ENCODE measurements around the gene PHKB. TPM values are rescaled to one million over a fixed set of nuclear protein-coding genes. Genes with fewer than 3 reads are reported as not detected.

The PHKB gene
- polyA plus RNA-seq, 1 donor from 2014 or later, result 99.5 TPM

GRCh38 chr16:47700857-47701587, 239.9 kb downstream of the PHKB start:
- Histone ChIP-seq H3K9ac (ENCODE audit: low read length) (no peak overlapping the region), H3K4me3 (ENCODE audit: low read length) (no peak overlapping the region), H3K27ac (ENCODE audit: low read length) (no peak overlapping the region), H3K36me3 (ENCODE audit: insufficient read depth, low read length) (no peaks in the 10 kb centered on the region), H3K79me2 (replicated peaks; ENCODE audit: insufficient read depth, low read length) (no peaks in the 10 kb centered on the region), H3K4me2 (ENCODE audit: low read length) (no peak overlapping the region), H2AFZ (ENCODE audit: low read depth, low read length) (no peak overlapping the region), H4K20me1 (ENCODE audit: insufficient read depth) (no peaks in the 10 kb centered on the region), H3K27me3 (ENCODE audit: insufficient read depth, low read depth, low read length) (no peaks in the 10 kb centered on the region), H3K9me2 (ENCODE audit: insufficient read depth, low read length) (no peaks in the 10 kb centered on the region), H3F3A (ENCODE audit: insufficient read depth, low read length, poor library complexity, severe bottlenecking) (no peaks in the 10 kb centered on the region), H3K9me3 (ENCODE audit: low read length) (no peaks in the 10 kb centered on the region)
- TF ChIP-seq, protein P1, sequence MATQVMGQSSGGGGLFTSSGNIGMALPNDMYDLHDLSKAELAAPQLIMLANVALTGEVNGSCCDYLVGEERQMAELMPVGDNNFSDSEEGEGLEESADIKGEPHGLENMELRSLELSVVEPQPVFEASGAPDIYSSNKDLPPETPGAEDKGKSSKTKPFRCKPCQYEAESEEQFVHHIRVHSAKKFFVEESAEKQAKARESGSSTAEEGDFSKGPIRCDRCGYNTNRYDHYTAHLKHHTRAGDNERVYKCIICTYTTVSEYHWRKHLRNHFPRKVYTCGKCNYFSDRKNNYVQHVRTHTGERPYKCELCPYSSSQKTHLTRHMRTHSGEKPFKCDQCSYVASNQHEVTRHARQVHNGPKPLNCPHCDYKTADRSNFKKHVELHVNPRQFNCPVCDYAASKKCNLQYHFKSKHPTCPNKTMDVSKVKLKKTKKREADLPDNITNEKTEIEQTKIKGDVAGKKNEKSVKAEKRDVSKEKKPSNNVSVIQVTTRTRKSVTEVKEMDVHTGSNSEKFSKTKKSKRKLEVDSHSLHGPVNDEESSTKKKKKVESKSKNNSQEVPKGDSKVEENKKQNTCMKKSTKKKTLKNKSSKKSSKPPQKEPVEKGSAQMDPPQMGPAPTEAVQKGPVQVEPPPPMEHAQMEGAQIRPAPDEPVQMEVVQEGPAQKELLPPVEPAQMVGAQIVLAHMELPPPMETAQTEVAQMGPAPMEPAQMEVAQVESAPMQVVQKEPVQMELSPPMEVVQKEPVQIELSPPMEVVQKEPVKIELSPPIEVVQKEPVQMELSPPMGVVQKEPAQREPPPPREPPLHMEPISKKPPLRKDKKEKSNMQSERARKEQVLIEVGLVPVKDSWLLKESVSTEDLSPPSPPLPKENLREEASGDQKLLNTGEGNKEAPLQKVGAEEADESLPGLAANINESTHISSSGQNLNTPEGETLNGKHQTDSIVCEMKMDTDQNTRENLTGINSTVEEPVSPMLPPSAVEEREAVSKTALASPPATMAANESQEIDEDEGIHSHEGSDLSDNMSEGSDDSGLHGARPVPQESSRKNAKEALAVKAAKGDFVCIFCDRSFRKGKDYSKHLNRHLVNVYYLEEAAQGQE (IDR thresholded peaks at IDR 0.05; ENCODE audit: borderline replicate concordance), result no peak
- TF ChIP-seq POLR2AphosphoS5 (IDR thresholded peaks at IDR 0.05) (no peak), CTCF (IDR thresholded peaks at IDR 0.05; ENCODE audit: poor library complexity, severe bottlenecking) (no peak), TAF1 (IDR thresholded peaks at IDR 0.05; ENCODE audit: low read depth) (no peak), RAD21 (conservative IDR thresholded peaks at IDR 0.05) (no peak), MXI1 (conservative IDR thresholded peaks at IDR 0.05; ENCODE audit: poor library complexity, severe bottlenecking) (no peak), EP300 (conservative IDR thresholded peaks at IDR 0.05; ENCODE audit: poor library complexity, severe bottlenecking) (no peak)

DNA sequence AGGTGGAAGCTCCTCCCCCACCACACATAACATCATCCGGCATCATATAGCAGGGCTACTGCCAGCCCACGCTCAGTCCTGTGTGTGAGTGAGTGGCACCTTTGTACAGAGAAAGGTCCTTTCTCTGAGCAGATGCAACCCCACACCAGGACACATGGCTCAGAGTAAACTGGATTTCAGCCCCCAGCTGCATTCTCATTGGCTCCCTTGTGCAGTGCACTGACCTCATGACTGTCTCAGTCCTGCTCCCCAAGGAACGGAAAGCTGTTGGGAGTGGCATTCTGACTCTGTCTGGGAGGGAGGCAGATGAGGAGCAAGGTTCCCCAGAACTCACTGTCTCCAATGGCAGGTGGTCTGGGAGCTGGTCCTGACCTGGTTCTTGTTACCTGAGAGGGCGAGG, 244.1 kb downstream of the PHKB start:
- Histone ChIP-seq H3K9me3 (ENCODE audit: low read length) (no peaks in the 10 kb centered on the region), H3K9ac (ENCODE audit: low read length) (no peak overlapping the region), H3K9me2 (ENCODE audit: insufficient read depth, low read length) (no peaks in the 10 kb centered on the region), H3K36me3 (ENCODE audit: insufficient read depth, low read length) (no peaks in the 10 kb centered on the region), H3K4me2 (ENCODE audit: low read length) (no peak overlapping the region), H4K20me1 (ENCODE audit: insufficient read depth) (no peaks in the 10 kb centered on the region), H3K79me2 (replicated peaks; ENCODE audit: insufficient read depth, low read length) (no peaks in the 10 kb centered on the region), H3K27ac (ENCODE audit: low read length) (no peak overlapping the region), H2AFZ (ENCODE audit: low read depth, low read length) (no peak overlapping the region), H3K27me3 (ENCODE audit: insufficient read depth, low read depth, low read length) (no peaks in the 10 kb centered on the region), H3K4me3 (ENCODE audit: low read length) (no peak overlapping the region), H3F3A (ENCODE audit: insufficient read depth, low read length, poor library complexity, severe bottlenecking) (no peaks in the 10 kb centered on the region)
- no peak for TF ChIP-seq POLR2AphosphoS5 (IDR thresholded peaks at IDR 0.05)
- no peak for TF ChIP-seq MXI1 (conservative IDR thresholded peaks at IDR 0.05; ENCODE audit: poor library complexity, severe bottlenecking)
- no peak for TF ChIP-seq CTCF (IDR thresholded peaks at IDR 0.05; ENCODE audit: poor library complexity, severe bottlenecking)
- no peak for TF ChIP-seq EP300 (conservative IDR thresholded peaks at IDR 0.05; ENCODE audit: poor library complexity, severe bottlenecking)
- TF ChIP-seq, protein P1 (IDR thresholded peaks at IDR 0.05; ENCODE audit: borderline replicate concordance), result no peak
